BE2C (cell line): ENCODE results near the gene TXNRD3.

ENCODE experiments used
- DNase-seq: peaks from one replicate; pipeline ENCODE4 v3.0.0-alpha.2; 2020
- H3K27me3 ChIP-seq: fragments of 250-450 bp; sonication (Bioruptor Pico); 2 replicates; pipeline ENCODE4 v1.5.1; 2020; ENCODE audit warnings: mild to moderate bottlenecking
- H3K36me3 ChIP-seq: fragments of 250-450 bp; sonication (Bioruptor Pico); 2 replicates; pipeline ENCODE4 v1.5.1; 2020; ENCODE audit warnings: mild to moderate bottlenecking
- H3K4me1 ChIP-seq: fragments of 250-450 bp; sonication (Bioruptor Pico); 2 replicates; pipeline ENCODE4 v1.5.1; 2020
- H3K4me3 ChIP-seq: 2 replicates; pipeline ENCODE4 v1.5.1; 2011; ENCODE audit warnings: low read depth, low read length
- H3K9me3 ChIP-seq: fragments of 250-450 bp; sonication (Bioruptor Pico); 2 replicates; pipeline ENCODE4 v1.5.1; 2020
- CTCF ChIP-seq: IDR thresholded peaks from 2 replicates; pipeline ENCODE4 v1.5.1; 2012; ENCODE audit warnings: mild to moderate bottlenecking, low read depth, low read length

TXNRD3 gene

GRCh38 chr3:126557415-126557745 is 97.5 kb downstream of the TXNRD3 start:
- Histone ChIP-seq H3K4me3 (no peak overlapping the region), H3K4me1 (no peaks in the 10 kb centered on the region), H3K27me3 (no peaks in the 10 kb centered on the region), H3K9me3 (no peaks in the 10 kb centered on the region), H3K36me3 (no peaks in the 10 kb centered on the region)
- TF ChIP-seq CTCF, result no peak
- DNase-seq, result peak; percentile 6
